T-helper 1 cell treated with Interleukin-12 subunit alpha and Interleukin-12 subunit beta and Interleukin-4 antibody, amounts not matched to agents 30 ng/mL and 1 ng/mL, for 36 hours (primary cell): ENCODE results near the gene ITGA11. TPM values are rescaled to one million over a fixed set of nuclear protein-coding genes. Genes with fewer than 3 reads are reported as not detected.
"Not testable (repeated sequence)": the region's sequence is repeated elsewhere in the genome, so short reads cannot be mapped to it uniquely, and the experiment has no call there.

Experiments
- intact Hi-C: fragments of 100-400 bp; cut with micrococcal nuclease; formaldehyde crosslinking; loops from one replicate; pipeline ENCODE4 v1.15.1; 2024
- total RNA-seq: library from RNA; stranded (reverse); gene quantifications from 2 replicates; pipeline ENCODE4 v1.2.3, GENCODE V29; 2022

ITGA11 gene
- total RNA-seq, 1 donor from 2014 or later, result 1.7 TPM

GRCh38 chr15:68425428-68426060 is 6.4 kb downstream of the ITGA11 start:
- intact Hi-C loops, result no loop called here

- intact Hi-C loops, result no loop called here
These were observed 7.1 kb downstream of the ITGA11 start for GRCh38 chr15:68424754-68425390.

GRCh38 chr15:68423359-68424296 is 8.3 kb downstream of the ITGA11 start:
- intact Hi-C loops, result no loop called here

GRCh38 chr15:68422403-68423145 is 9.4 kb downstream of the ITGA11 start:
- intact Hi-C loops, result not testable (repeated sequence)

- intact Hi-C loops, result no loop called here
These were observed 10.1 kb downstream of the ITGA11 start for GRCh38 chr15:68421798-68422402.

GRCh38 chr15:68421115-68421551 is 10.8 kb downstream of the ITGA11 start:
- intact Hi-C loops, result no loop called here

- intact Hi-C loops, result no loop called here
These were observed 11.7 kb downstream of the ITGA11 start for GRCh38 chr15:68420186-68420684.

- intact Hi-C loops, result no loop called here
These were observed 12.4 kb downstream of the ITGA11 start for GRCh38 chr15:68419301-68420175.

- intact Hi-C loops, result no loop called here
These were observed 13.3 kb downstream of the ITGA11 start for GRCh38 chr15:68418611-68419161.

- intact Hi-C loops, result no loop called here
These were observed 14.1 kb downstream of the ITGA11 start for GRCh38 chr15:68417897-68418296.

- intact Hi-C loops, result no loop called here
These were observed 14.9 kb downstream of the ITGA11 start for GRCh38 chr15:68417051-68417450.

- intact Hi-C loops, result no loop called here
These were observed 15.8 kb downstream of the ITGA11 start for GRCh38 chr15:68416158-68416535.

GRCh38 chr15:68415501-68416157 is 16.3 kb downstream of the ITGA11 start:
- intact Hi-C loops, result no loop called here

- intact Hi-C loops, result no loop called here
These were observed 16.9 kb downstream of the ITGA11 start for GRCh38 chr15:68415061-68415460.

- intact Hi-C loops, result no loop called here
These were observed 17.4 kb downstream of the ITGA11 start for GRCh38 chr15:68414591-68414990.

GRCh38 chr15:68414206-68414555 is 17.8 kb downstream of the ITGA11 start:
- intact Hi-C loops, result no loop called here

GRCh38 chr15:68413363-68414205 is 18.4 kb downstream of the ITGA11 start:
- intact Hi-C loops, result no loop called here

GRCh38 chr15:68412218-68412617 is 19.7 kb downstream of the ITGA11 start:
- intact Hi-C loops, result no loop called here
